Measurements from ENCODE around the gene PDXDC1.
"Not testable (repeated sequence)": the region's sequence is repeated elsewhere in the genome, so short reads cannot be mapped to it uniquely, and the experiment has no call there.

Gene PDXDC1

GRCh38 chr16:15057681-15058417 lies 83.0 kb downstream of the PDXDC1 start:
- no peak for FAIRE-seq
- DNase-seq (ENCODE audit: insufficient read length, low spot score) = no peak

- DNase-seq (ENCODE audit: insufficient read length, low spot score) (no peak), FAIRE-seq (no peak)
Observed at GRCh38 chr16:15059324-15059723, 84.5 kb downstream of the PDXDC1 start.

- FAIRE-seq; DNase-seq (ENCODE audit: insufficient read length, low spot score): not testable (repeated sequence)
Observed at GRCh38 chr16:15062085-15062810, 87.4 kb downstream of the PDXDC1 start.

- not testable (repeated sequence) for FAIRE-seq; DNase-seq (ENCODE audit: insufficient read length, low spot score)
Observed at GRCh38 chr16:15065961-15066360, 91.1 kb downstream of the PDXDC1 start.

GRCh38 chr16:15066690-15067089 lies 91.9 kb downstream of the PDXDC1 start:
- FAIRE-seq; DNase-seq (ENCODE audit: insufficient read length, low spot score): not testable (repeated sequence)

- not testable (repeated sequence) for FAIRE-seq; DNase-seq (ENCODE audit: insufficient read length, low spot score)
Observed at GRCh38 chr16:15071013-15071412, 96.2 kb downstream of the PDXDC1 start.

GRCh38 chr16:15071916-15072769 lies 97.3 kb downstream of the PDXDC1 start:
- FAIRE-seq; DNase-seq (ENCODE audit: insufficient read length, low spot score): not testable (repeated sequence)

- FAIRE-seq (no peak), DNase-seq (ENCODE audit: insufficient read length, low spot score) (no peak)
Observed at GRCh38 chr16:15073101-15073500, 98.3 kb downstream of the PDXDC1 start.

- not testable (repeated sequence) for FAIRE-seq; DNase-seq (ENCODE audit: insufficient read length, low spot score)
Observed at GRCh38 chr16:15076161-15076560, 101.3 kb downstream of the PDXDC1 start.

GRCh38 chr16:15080883-15081282 lies 106.1 kb downstream of the PDXDC1 start:
- DNase-seq (ENCODE audit: insufficient read length, low spot score); FAIRE-seq: not testable (repeated sequence)

GRCh38 chr16:15082788-15083187 lies 108.0 kb downstream of the PDXDC1 start:
- DNase-seq (ENCODE audit: insufficient read length, low spot score); FAIRE-seq: not testable (repeated sequence)

GRCh38 chr16:15090663-15091269 lies 115.9 kb downstream of the PDXDC1 start:
- not testable (repeated sequence) for FAIRE-seq

GRCh38 chr16:15093571-15093954 lies 118.7 kb downstream of the PDXDC1 start:
- not testable (repeated sequence) for FAIRE-seq; DNase-seq (ENCODE audit: insufficient read length, low spot score)

More at GRCh38 chr16:15090663-15091269, 115.9 kb downstream of the PDXDC1 start:
- DNase-seq (ENCODE audit: insufficient read length, low spot score) = not testable (repeated sequence)

GRCh38 chr16:15093955-15094827 lies 119.4 kb downstream of the PDXDC1 start, which contains the start of gene RRN3:
TSS of gene RRN3 (minus strand) at chr16:15094272. CDS start at chr16:15094233, 39 bp downstream.
- not testable (repeated sequence) for FAIRE-seq
- peak; percentile 85 for DNase-seq (ENCODE audit: insufficient read length, low spot score)

- FAIRE-seq; DNase-seq (ENCODE audit: insufficient read length, low spot score): not testable (repeated sequence)
Observed at GRCh38 chr16:15096583-15096972, 121.8 kb downstream of the PDXDC1 start.

- not testable (repeated sequence) for FAIRE-seq; DNase-seq (ENCODE audit: insufficient read length, low spot score)
Observed at GRCh38 chr16:15099366-15099909, 124.6 kb downstream of the PDXDC1 start.

GRCh38 chr16:15100372-15100987 lies 125.7 kb downstream of the PDXDC1 start:
- DNase-seq (ENCODE audit: insufficient read length, low spot score); FAIRE-seq: not testable (repeated sequence)
